ENCODE results near the gene CCDC171. TPM values are rescaled to one million over a fixed set of nuclear protein-coding genes. Genes with fewer than 3 reads are reported as not detected.

Gene CCDC171
- total RNA-seq (10 to 100 TPM; 23.6 to 28.3 TPM), polyA plus RNA-seq (ENCODE audit: insufficient read length in 2 of 2) (10 to 100 TPM in 1 of 2 donors, 1 to 10 TPM in 1; 3.3 to 10.7 TPM)
- long read RNA-seq, donor 1 = 0 reads
- long read RNA-seq, donor 2 = 0 reads
- long read RNA-seq, donor 3 = 0 reads
- long read RNA-seq, donor 4 = 0 reads

- Histone ChIP-seq H3K27ac (ENCODE audit: low read depth, low read length) (peak within 1 kb of the TSS; percentile 98), H3K27me3 (ENCODE audit: control insufficient read depth, insufficient read depth, low read length) (no peaks in the 10 kb centered on the region), H3K4me1 (ENCODE audit: control insufficient read depth, insufficient read depth, low read length) (peaks cover 12% of the 10 kb centered on the region), H3K36me3 (ENCODE audit: control insufficient read depth, insufficient read depth, low read length) (no peaks in the 10 kb centered on the region), H3K9me3 (ENCODE audit: control insufficient read depth, insufficient read depth, low read length) (no peaks in the 10 kb centered on the region), H3K4me3 (ENCODE audit: low read depth, low read length) (peak within 1 kb of the TSS; percentile 99)
- under 1% methylated on average over 64 of the region's 65 CpGs for WGBS (ENCODE audit: insufficient coverage)
- DNase-seq (ENCODE audit: low read depth in 4 of 6, low spot score in 6 of 6) = peak; percentile 86 to 98 (median 93)
Observed at GRCh38 chr9:15552636-15553527, at the start of gene CCDC171. CCDC171 (plus strand) TSS chr9:15553043; CDS start chr9:15564089, 11,046 bp downstream.

GRCh38 chr9:15505921-15506320, 46.9 kb upstream of the CCDC171 start:
- H3K36me3 ChIP-seq (ENCODE audit: control insufficient read depth, insufficient read depth, low read length) = peaks cover 17% of the 10 kb centered on the region
- H3K27me3 ChIP-seq (ENCODE audit: control insufficient read depth, insufficient read depth, low read length) = no peaks in the 10 kb centered on the region
- WGBS (ENCODE audit: insufficient coverage) = 92% methylated on average over 2 of the region's 3 CpGs
- H3K9me3 ChIP-seq (ENCODE audit: control insufficient read depth, insufficient read depth, low read length) = no peaks in the 10 kb centered on the region
- DNase-seq (ENCODE audit: low read depth in 4 of 6, low spot score in 6 of 6) = no peak
- H3K4me1 ChIP-seq (ENCODE audit: control insufficient read depth, insufficient read depth, low read length) = no peaks in the 10 kb centered on the region
- H3K4me3 ChIP-seq (ENCODE audit: low read depth, low read length) = no peak overlapping the region
- H3K27ac ChIP-seq (ENCODE audit: low read depth, low read length) = no peak overlapping the region

- Histone ChIP-seq H3K27ac (ENCODE audit: low read depth, low read length) (peak overlapping the region; percentile 84), H3K27me3 (ENCODE audit: control insufficient read depth, insufficient read depth, low read length) (no peaks in the 10 kb centered on the region), H3K9me3 (ENCODE audit: control insufficient read depth, insufficient read depth, low read length) (no peaks in the 10 kb centered on the region), H3K4me3 (ENCODE audit: low read depth, low read length) (peak overlapping the region; percentile 83), H3K4me1 (ENCODE audit: control insufficient read depth, insufficient read depth, low read length) (peaks cover 3% of the 10 kb centered on the region), H3K36me3 (ENCODE audit: control insufficient read depth, insufficient read depth, low read length) (no peaks in the 10 kb centered on the region)
- WGBS (ENCODE audit: insufficient coverage) = 0% methylated on average over 56 of the region's 76 CpGs
- peak in 4 of 6 donors; percentile 22 to 80 (median 58) for DNase-seq (ENCODE audit: low read depth in 4 of 6, low spot score in 6 of 6)
Observed at GRCh38 chr9:15509931-15510788, 42.7 kb upstream of the CCDC171 start.

- Histone ChIP-seq H3K27me3 (ENCODE audit: control insufficient read depth, insufficient read depth, low read length) (no peaks in the 10 kb centered on the region), H3K4me3 (ENCODE audit: low read depth, low read length) (peak within 1 kb of the TSS; percentile 83), H3K36me3 (ENCODE audit: control insufficient read depth, insufficient read depth, low read length) (no peaks in the 10 kb centered on the region), H3K4me1 (ENCODE audit: control insufficient read depth, insufficient read depth, low read length) (peaks cover 3% of the 10 kb centered on the region), H3K27ac (ENCODE audit: low read depth, low read length) (peak within 1 kb of the TSS; percentile 96), H3K9me3 (ENCODE audit: control insufficient read depth, insufficient read depth, low read length) (no peaks in the 10 kb centered on the region)
- WGBS (ENCODE audit: insufficient coverage) = under 1% methylated on average over 68 of the region's 72 CpGs
- peak; percentile 72 to 98 (median 85) for DNase-seq (ENCODE audit: low read depth in 4 of 6, low spot score in 6 of 6)
Observed at GRCh38 chr9:15510789-15511575, 41.9 kb upstream of the CCDC171 start, which contains the start of gene PSIP1. PSIP1 (minus strand) TSS chr9:15510970; CDS start chr9:15510188, 782 bp downstream.

- 75% methylated on average over 1 of the region's 1 CpG for WGBS (ENCODE audit: insufficient coverage)
- H3K4me1 ChIP-seq (ENCODE audit: control insufficient read depth, insufficient read depth, low read length) = peaks cover 3% of the 10 kb centered on the region
- no peaks in the 10 kb centered on the region for H3K9me3 ChIP-seq (ENCODE audit: control insufficient read depth, insufficient read depth, low read length)
- H3K27ac ChIP-seq (ENCODE audit: low read depth, low read length) = no peak overlapping the region
- DNase-seq (ENCODE audit: low read depth in 4 of 6, low spot score in 6 of 6) = no peak
- no peaks in the 10 kb centered on the region for H3K36me3 ChIP-seq (ENCODE audit: control insufficient read depth, insufficient read depth, low read length)
- H3K27me3 ChIP-seq (ENCODE audit: control insufficient read depth, insufficient read depth, low read length) = no peaks in the 10 kb centered on the region
- H3K4me3 ChIP-seq (ENCODE audit: low read depth, low read length) = no peak overlapping the region
Observed at GRCh38 chr9:15512204-15512603, 40.6 kb upstream of the CCDC171 start.

- no peak overlapping the region for H3K27ac ChIP-seq (ENCODE audit: low read depth, low read length)
- H3K4me3 ChIP-seq (ENCODE audit: low read depth, low read length) = no peak overlapping the region
- no peaks in the 10 kb centered on the region for H3K36me3 ChIP-seq (ENCODE audit: control insufficient read depth, insufficient read depth, low read length)
- peaks cover 3% of the 10 kb centered on the region for H3K4me1 ChIP-seq (ENCODE audit: control insufficient read depth, insufficient read depth, low read length)
- no peaks in the 10 kb centered on the region for H3K27me3 ChIP-seq (ENCODE audit: control insufficient read depth, insufficient read depth, low read length)
- no CpG with 5 or more reads among the region's 3 CpGs for WGBS (ENCODE audit: insufficient coverage)
- DNase-seq (ENCODE audit: low read depth in 4 of 6, low spot score in 6 of 6) = no peak
- H3K9me3 ChIP-seq (ENCODE audit: control insufficient read depth, insufficient read depth, low read length) = no peaks in the 10 kb centered on the region
Observed at GRCh38 chr9:15512889-15513288, 40.0 kb upstream of the CCDC171 start.

- Histone ChIP-seq H3K27me3 (ENCODE audit: control insufficient read depth, insufficient read depth, low read length) (no peaks in the 10 kb centered on the region), H3K27ac (ENCODE audit: low read depth, low read length) (no peak overlapping the region), H3K9me3 (ENCODE audit: control insufficient read depth, insufficient read depth, low read length) (no peaks in the 10 kb centered on the region), H3K4me1 (ENCODE audit: control insufficient read depth, insufficient read depth, low read length) (peaks cover 3% of the 10 kb centered on the region), H3K36me3 (ENCODE audit: control insufficient read depth, insufficient read depth, low read length) (no peaks in the 10 kb centered on the region), H3K4me3 (ENCODE audit: low read depth, low read length) (no peak overlapping the region)
- peak in 1 of 6 donors; percentile 11 for DNase-seq (ENCODE audit: low read depth in 4 of 6, low spot score in 6 of 6)
- no CpG with 5 or more reads among the region's 1 CpG for WGBS (ENCODE audit: insufficient coverage)
Observed at GRCh38 chr9:15513335-15513734, 39.5 kb upstream of the CCDC171 start.

- Histone ChIP-seq H3K4me1 (ENCODE audit: control insufficient read depth, insufficient read depth, low read length) (no peaks in the 10 kb centered on the region), H3K9me3 (ENCODE audit: control insufficient read depth, insufficient read depth, low read length) (no peaks in the 10 kb centered on the region), H3K27me3 (ENCODE audit: control insufficient read depth, insufficient read depth, low read length) (no peaks in the 10 kb centered on the region), H3K36me3 (ENCODE audit: control insufficient read depth, insufficient read depth, low read length) (no peaks in the 10 kb centered on the region), H3K27ac (ENCODE audit: low read depth, low read length) (no peak overlapping the region), H3K4me3 (ENCODE audit: low read depth, low read length) (no peak overlapping the region)
- peak in 1 of 6 donors; percentile 63 for DNase-seq (ENCODE audit: low read depth in 4 of 6, low spot score in 6 of 6)
- WGBS (ENCODE audit: insufficient coverage) = 86% methylated on average over 1 of the region's 2 CpGs
Observed at GRCh38 chr9:15519831-15520230, 33.0 kb upstream of the CCDC171 start.

- H3K27ac ChIP-seq (ENCODE audit: low read depth, low read length) = no peak overlapping the region
- H3K27me3 ChIP-seq (ENCODE audit: control insufficient read depth, insufficient read depth, low read length) = no peaks in the 10 kb centered on the region
- H3K36me3 ChIP-seq (ENCODE audit: control insufficient read depth, insufficient read depth, low read length) = no peaks in the 10 kb centered on the region
- no CpG with 5 or more reads among the region's 8 CpGs for WGBS (ENCODE audit: insufficient coverage)
- no peak overlapping the region for H3K4me3 ChIP-seq (ENCODE audit: low read depth, low read length)
- H3K9me3 ChIP-seq (ENCODE audit: control insufficient read depth, insufficient read depth, low read length) = no peaks in the 10 kb centered on the region
- DNase-seq (ENCODE audit: low read depth in 4 of 6, low spot score in 6 of 6) = peak in 1 of 6 donors; percentile 15
- H3K4me1 ChIP-seq (ENCODE audit: control insufficient read depth, insufficient read depth, low read length) = no peaks in the 10 kb centered on the region
Observed at GRCh38 chr9:15521254-15521653, 31.6 kb upstream of the CCDC171 start.
